H1 (cell line): ENCODE measurements around the gene NHLRC2.

Experiments used
- CTCF ChIP-seq, 3 experiments: IDR thresholded peaks; 1 replicate in 2 of 3; 2 replicates in 1 of 3; pipeline versions ENCODE4 v1.5.1 to v1.6.1; 2011; ENCODE audit warnings: low read length in 3 of 3, mild to moderate bottlenecking in 3 of 3, inconsistent platforms in 2 of 3, low read depth in 1 of 3, moderate library complexity in 1 of 3; ENCODE audit not compliant: insufficient read depth in 1 of 3; ENCODE audit errors: control extremely low read depth in 1 of 3
- EGR1 ChIP-seq: IDR thresholded peaks from 2 replicates; pipeline ENCODE4 v1.6.1; 2011; ENCODE audit warnings: low read depth, low read length, borderline replicate concordance
- EP300 ChIP-seq, 2 experiments: IDR thresholded peaks; 1 replicate in 1 of 2; 2 replicates in 1 of 2; pipeline ENCODE4 v1.6.1; 2011 to 2012; ENCODE audit warnings: low read depth in 2 of 2, low read length in 2 of 2, mild to moderate bottlenecking in 2 of 2, borderline replicate concordance in 1 of 2, inconsistent platforms in 1 of 2, moderate library complexity in 1 of 2
- EZH2 ChIP-seq: fragments of 200-600 bp; sonication (generic); IDR thresholded peaks from 2 replicates; pipeline ENCODE4 v1.7.1; 2012; ENCODE audit warnings: low read depth, mild to moderate bottlenecking, moderate library complexity, low read length, inconsistent platforms; ENCODE audit not compliant: severe bottlenecking
- KDM1A ChIP-seq: fragments of 200-600, 300-600 bp; sonication (generic); IDR thresholded peaks from 2 replicates; pipeline ENCODE4 v1.7.1; 2016; ENCODE audit warnings: mild to moderate bottlenecking, low read length, borderline replicate concordance
- POLR2A ChIP-seq, 2 experiments: IDR thresholded peaks; 1 replicate in 1 of 2; 2 replicates in 1 of 2; pipeline ENCODE4 v1.6.1; 2011; ENCODE audit warnings: low read depth in 2 of 2, low read length in 2 of 2, mild to moderate bottlenecking in 2 of 2; ENCODE audit errors: control extremely low read depth in 1 of 2
- POLR2AphosphoS5 ChIP-seq: IDR thresholded peaks from 2 replicates; pipeline ENCODE4 v1.6.1; 2011; ENCODE audit warnings: low read depth, low read length
- RXRA ChIP-seq: IDR thresholded peaks from 2 replicates; pipeline ENCODE4 v1.6.1; 2011; ENCODE audit warnings: low read depth, mild to moderate bottlenecking, low read length, moderate library complexity; ENCODE audit not compliant: insufficient read depth
- SAP30 ChIP-seq: fragments of 300-600 bp; sonication (generic); IDR thresholded peaks from 2 replicates; pipeline ENCODE4 v1.7.1; 2012; ENCODE audit warnings: low read length, moderate library complexity, mild to moderate bottlenecking, inconsistent platforms; ENCODE audit not compliant: insufficient read depth, insufficient replicate concordance
- SIN3A ChIP-seq, 2 experiments: IDR thresholded peaks in 1 of 2; conservative IDR thresholded peaks in 1 of 2; 2 replicates each; pipeline ENCODE4 v1.6.1; 2011 to 2012; ENCODE audit warnings: low read length in 2 of 2, improper control_type of control experiment in 1 of 2, low read depth in 1 of 2, mild to moderate bottlenecking in 1 of 2
- TCF12 ChIP-seq: IDR thresholded peaks from 2 replicates; pipeline ENCODE4 v1.6.1; 2011; ENCODE audit warnings: low read depth, mild to moderate bottlenecking, low read length

DNA sequence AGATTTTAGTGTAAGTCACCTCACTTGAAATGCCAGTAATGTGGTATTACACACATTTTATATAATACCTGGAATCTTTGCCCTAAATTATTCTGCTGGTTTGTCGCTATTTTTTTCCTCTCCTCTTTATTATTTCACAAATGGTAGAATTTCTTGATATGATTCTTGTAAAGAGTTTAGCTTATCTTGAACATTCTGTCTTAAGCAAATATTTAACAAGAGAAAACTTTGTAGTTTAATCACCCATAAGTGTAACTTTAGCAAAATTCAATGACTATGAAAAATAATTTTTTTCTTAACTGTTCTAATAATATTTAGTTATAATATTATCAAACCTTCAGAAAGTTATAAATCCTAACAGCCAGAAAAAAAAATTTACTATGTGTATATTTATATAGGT is 56.7 kb downstream of the NHLRC2 start:
- TF ChIP-seq CTCF (IDR thresholded peaks at IDR 0.05; ENCODE audit: control extremely low read depth in 1 of 3, insufficient read depth in 1 of 3, low read depth in 1 of 3, low read length in 3 of 3), result no peak
- TF ChIP-seq TCF12, result no peak
- TF ChIP-seq EP300 (IDR thresholded peaks at IDR 0.05; ENCODE audit: borderline replicate concordance in 1 of 2, low read depth in 2 of 2, low read length in 2 of 2), result no peak
- no peak for TF ChIP-seq RXRA
- TF ChIP-seq POLR2A (IDR thresholded peaks at IDR 0.05; ENCODE audit: control extremely low read depth in 1 of 2, low read depth in 2 of 2, low read length in 2 of 2), result no peak
- no peak for TF ChIP-seq EGR1
- no peak for TF ChIP-seq EZH2
- no peak for TF ChIP-seq SAP30
- TF ChIP-seq POLR2AphosphoS5, result no peak
- no peak for TF ChIP-seq SIN3A (conservative IDR thresholded peaks at IDR 0.05 in 1 of 2, IDR thresholded peaks at IDR 0.05 in 1 of 2; ENCODE audit: low read depth in 1 of 2, low read length in 2 of 2)
- TF ChIP-seq KDM1A, result no peak
